ENCODE results near the gene COASY. TPM values are rescaled to one million over a fixed set of nuclear protein-coding genes. Genes with fewer than 3 reads are reported as not detected.

The COASY gene
- total RNA-seq, 4 donors from 2014 or later = 16.8 to 25.8 (median 19.9) TPM

DNA sequence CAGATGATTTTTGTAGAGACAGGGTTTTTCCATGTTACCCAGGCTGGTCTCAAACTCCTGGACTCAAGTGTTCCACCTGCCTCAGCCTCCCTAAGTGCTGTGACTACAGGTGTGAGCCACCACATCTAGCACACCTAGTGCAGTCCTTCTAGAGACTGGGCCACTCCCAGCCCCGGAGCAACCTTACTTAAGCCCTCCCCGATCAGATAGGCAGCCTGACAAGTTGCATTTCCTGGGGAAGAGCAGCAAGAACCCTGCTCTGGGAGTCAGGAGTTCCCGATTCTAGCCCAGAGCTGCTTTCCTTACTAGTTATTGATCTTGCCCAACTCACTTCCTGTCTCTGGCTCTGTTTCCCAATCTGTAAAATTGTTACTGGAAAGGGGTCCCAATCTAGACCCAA is 32.9 kb upstream of the COASY start:
- ATAC-seq = no peak
- Histone ChIP-seq H3K4me3 (no peak overlapping the region), H3K4me1 (peaks cover 0 to 67% (median 23%) of the 10 kb centered on the region in 3 donors), H3K36me3 (no peaks in the 10 kb centered on the region), H3K27ac (no peak overlapping the region), H3K9me3 (no peaks in the 10 kb centered on the region), H3K27me3 (no peaks in the 10 kb centered on the region)
- TF ChIP-seq POLR2A (IDR thresholded peaks at IDR 0.05) (no peak), EP300 (IDR thresholded peaks at IDR 0.05) (no peak), POLR2AphosphoS5 (IDR thresholded peaks at IDR 0.05) (no peak)
- TF ChIP-seq, protein P1, sequence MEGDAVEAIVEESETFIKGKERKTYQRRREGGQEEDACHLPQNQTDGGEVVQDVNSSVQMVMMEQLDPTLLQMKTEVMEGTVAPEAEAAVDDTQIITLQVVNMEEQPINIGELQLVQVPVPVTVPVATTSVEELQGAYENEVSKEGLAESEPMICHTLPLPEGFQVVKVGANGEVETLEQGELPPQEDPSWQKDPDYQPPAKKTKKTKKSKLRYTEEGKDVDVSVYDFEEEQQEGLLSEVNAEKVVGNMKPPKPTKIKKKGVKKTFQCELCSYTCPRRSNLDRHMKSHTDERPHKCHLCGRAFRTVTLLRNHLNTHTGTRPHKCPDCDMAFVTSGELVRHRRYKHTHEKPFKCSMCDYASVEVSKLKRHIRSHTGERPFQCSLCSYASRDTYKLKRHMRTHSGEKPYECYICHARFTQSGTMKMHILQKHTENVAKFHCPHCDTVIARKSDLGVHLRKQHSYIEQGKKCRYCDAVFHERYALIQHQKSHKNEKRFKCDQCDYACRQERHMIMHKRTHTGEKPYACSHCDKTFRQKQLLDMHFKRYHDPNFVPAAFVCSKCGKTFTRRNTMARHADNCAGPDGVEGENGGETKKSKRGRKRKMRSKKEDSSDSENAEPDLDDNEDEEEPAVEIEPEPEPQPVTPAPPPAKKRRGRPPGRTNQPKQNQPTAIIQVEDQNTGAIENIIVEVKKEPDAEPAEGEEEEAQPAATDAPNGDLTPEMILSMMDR (IDR thresholded peaks at IDR 0.05) = no peak
- 50% methylated on average over 2 of the region's 3 CpGs; no CpG with 5 or more reads in 1 of the 2 donors for WGBS, 2 donors (ENCODE audit: low coverage in 1 of 2)

DNA sequence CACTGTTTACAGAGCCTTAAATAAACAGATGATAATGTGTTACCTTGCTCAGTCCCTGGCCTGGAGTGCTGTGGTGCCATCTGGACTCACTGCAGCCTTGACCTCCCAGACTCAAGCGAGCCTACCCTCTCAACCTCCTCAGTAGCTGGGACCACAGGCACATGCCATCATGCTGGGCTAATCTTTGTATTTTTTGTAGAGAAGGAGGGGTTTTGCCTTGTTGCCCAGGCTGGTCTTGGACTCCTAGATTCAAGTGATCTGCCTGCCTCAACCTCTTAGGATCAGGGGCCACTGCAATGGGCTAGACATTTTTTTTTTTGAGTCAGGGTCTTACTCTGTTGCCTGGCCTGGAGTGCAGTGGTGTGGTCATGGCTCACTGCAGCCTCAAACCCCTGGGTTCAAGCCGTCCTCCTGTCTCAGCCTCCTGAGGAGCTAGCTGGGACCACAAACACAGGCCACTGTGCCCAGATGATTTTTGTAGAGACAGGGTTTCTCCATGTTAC is 30.9 kb upstream of the COASY start:
- Histone ChIP-seq H3K27ac (peak overlapping the region in 3 of 4 donors; percentile 87 to 93 (median 88)), H3K36me3 (no peaks in the 10 kb centered on the region), H3K27me3 (no peaks in the 10 kb centered on the region), H3K4me3 (no peak overlapping the region), H3K9me3 (no peaks in the 10 kb centered on the region), H3K4me1 (peaks cover 0 to 65% (median 17%) of the 10 kb centered on the region in 3 donors)
- 100% methylated on average over 1 of the region's 2 CpGs; no CpG with 5 or more reads in 1 of the 2 donors for WGBS, 2 donors (ENCODE audit: low coverage in 1 of 2)
- TF ChIP-seq POLR2AphosphoS5 (IDR thresholded peaks at IDR 0.05) (no peak), EP300 (IDR thresholded peaks at IDR 0.05) (no peak), POLR2A (IDR thresholded peaks at IDR 0.05) (no peak)
- TF ChIP-seq, protein P1 (IDR thresholded peaks at IDR 0.05) = no peak
- no peak for ATAC-seq

DNA sequence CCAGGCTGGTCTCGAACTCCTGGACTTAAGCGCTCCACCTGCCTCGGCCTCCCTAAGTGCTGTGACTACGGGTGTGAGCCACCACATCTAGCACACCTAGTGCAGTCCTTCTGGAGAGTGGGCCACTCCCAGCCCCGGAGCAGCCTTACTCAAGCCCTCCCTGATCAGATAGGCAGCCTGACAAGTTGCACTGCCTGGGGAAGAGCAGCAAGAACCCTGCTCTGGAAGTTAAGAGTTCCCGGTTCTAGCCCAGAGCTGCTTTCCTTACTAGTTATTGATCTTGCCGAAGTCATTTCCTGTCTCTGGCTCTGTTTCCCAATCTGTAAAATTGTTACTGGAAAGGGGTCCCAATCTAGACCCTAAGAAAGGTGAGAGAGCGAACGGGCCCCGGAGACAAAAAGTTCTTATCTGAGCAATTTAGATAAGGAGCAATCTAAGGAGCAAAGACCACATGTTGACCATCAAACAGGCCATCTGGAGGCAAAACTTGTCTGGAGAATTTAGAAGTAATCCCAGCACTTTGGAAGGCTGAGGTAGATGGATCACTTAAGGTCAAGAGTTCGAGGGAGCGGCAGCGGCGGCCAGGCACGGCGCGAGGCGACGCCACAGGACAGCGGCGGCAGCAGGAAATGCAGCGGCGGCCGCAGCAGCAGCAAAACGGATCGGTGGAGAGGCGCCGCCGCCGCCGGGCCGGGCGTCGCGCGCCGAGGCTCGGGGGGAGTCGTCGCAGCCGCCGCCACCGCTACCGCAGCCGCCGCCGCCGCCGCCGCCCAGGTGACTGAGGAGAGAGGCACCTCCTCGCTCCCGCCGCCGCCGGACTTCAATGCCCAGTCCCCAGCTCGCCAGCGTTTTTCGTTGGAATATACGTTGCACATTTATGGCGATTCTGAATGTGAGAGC is 30.2 kb upstream of the COASY start:
- TF ChIP-seq POLR2AphosphoS5 (IDR thresholded peaks at IDR 0.05) (peak; percentile 55), POLR2A (IDR thresholded peaks at IDR 0.05) (peak; percentile 35 to 49), EP300 (IDR thresholded peaks at IDR 0.05) (no peak)
- TF ChIP-seq, protein P1 (IDR thresholded peaks at IDR 0.05) = peak in 3 of 4 experiments; percentile 64 to 84 (median 79)
- ATAC-seq = peak; percentile 38
- Histone ChIP-seq H3K4me1 (peaks cover 0 to 60% (median 13%) of the 10 kb centered on the region in 3 donors), H3K36me3 (no peaks in the 10 kb centered on the region), H3K27ac (peak overlapping the region; percentile 54 to 93 (median 88)), H3K27me3 (no peaks in the 10 kb centered on the region), H3K4me3 (peak overlapping the region; percentile 39 to 62), H3K9me3 (no peaks in the 10 kb centered on the region)
- 7% methylated on average over 15 of the region's 60 CpGs; no CpG with 5 or more reads in 1 of the 2 donors for WGBS, 2 donors (ENCODE audit: low coverage in 1 of 2)

DNA sequence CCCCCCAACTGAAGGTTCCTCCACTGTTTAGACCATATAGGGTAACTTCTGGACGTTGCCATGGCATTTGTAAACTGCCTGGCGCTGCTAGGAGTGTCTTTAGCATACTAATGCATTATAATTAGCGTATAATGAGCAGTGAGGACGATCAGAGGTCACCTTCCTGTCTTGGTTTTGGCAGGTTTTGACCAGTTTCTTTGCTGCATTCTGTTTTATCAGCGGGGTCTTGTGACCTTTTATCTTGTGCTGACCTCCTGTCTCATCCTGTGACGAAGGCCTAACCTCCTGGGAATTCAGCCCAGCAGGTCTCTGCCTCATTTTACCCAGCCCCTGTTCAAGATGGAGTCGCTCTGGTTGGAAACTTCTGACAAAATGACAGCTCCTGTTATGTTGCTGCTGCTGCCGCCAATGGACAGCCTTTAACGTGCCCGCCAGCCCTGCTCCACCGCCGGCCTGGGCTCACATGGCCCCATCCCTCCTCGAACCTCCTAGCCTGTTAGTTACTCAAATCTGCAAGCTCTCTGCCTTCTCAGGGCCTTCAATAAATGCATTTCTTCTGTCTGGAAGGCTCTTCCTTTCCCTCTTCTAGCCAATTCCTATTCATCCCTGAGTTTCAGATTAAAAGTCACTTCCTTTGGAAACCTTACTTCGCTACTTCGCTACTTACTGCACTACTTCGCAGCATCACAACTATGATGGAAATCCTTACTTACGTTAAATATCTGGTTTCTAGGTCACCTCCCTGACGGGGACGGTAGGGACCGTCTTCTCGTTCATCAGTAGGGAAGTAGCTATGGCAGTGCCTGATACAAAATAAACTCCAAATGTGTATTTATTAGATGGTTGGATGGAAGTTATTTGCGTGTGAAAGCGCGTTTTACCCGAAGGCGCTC is 26.5 kb upstream of the COASY start:
- no peak for TF ChIP-seq POLR2AphosphoS5 (IDR thresholded peaks at IDR 0.05)
- TF ChIP-seq, protein P1 (IDR thresholded peaks at IDR 0.05) = no peak
- no peak for TF ChIP-seq POLR2A (IDR thresholded peaks at IDR 0.05)
- no peak for TF ChIP-seq EP300 (IDR thresholded peaks at IDR 0.05)
- WGBS, 2 donors (ENCODE audit: low coverage in 1 of 2) = 33 to 48% methylated on average over 17 to 20 of the region's 26 CpGs
- no peak for ATAC-seq
- Histone ChIP-seq H3K27me3 (no peaks in the 10 kb centered on the region), H3K4me1 (peaks cover 0 to 55% (median 13%) of the 10 kb centered on the region in 3 donors), H3K9me3 (no peaks in the 10 kb centered on the region), H3K36me3 (peaks cover 0 to 24% of the 10 kb centered on the region in 2 donors), H3K27ac (peak overlapping the region; percentile 82 to 99 (median 95)), H3K4me3 (peak overlapping the region; percentile 29 to 83)
